Activated CD8-positive, alpha-beta memory T cell treated with anti-CD3 and anti-CD28 coated beads, Interleukin-2, amount 50 U/mL, for 1 hour (primary cell): Measurements from ENCODE around the gene DHDDS.
"Not testable (repeated sequence)": the region's sequence is repeated elsewhere in the genome, so short reads cannot be mapped to it uniquely, and the experiment has no call there.

ENCODE experiments used
- DNase-seq: peaks from one replicate; pipeline ENCODE4 v3.0.0-alpha.2; 2020; ENCODE audit errors: extremely low read depth

The DHDDS gene

DNA sequence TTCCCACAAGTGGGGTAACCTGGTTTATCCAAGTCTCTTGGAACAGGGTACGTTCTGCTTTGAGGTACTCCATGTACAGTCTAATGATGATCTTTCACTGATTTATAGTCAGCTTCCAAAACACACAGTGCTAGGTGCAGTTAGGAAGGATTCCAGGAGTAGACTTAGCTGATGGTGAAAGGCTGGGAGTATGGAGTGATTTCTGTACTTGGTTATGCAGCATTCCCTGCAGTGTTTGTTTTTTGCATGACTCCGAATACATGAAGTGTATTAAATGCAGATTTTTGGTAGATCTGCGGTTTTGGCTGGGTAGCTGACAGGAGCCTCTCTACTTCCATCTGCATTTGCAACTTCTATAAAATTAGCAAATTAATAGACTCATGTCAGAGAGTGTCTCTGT is 43.9 kb downstream of the DHDDS start:
- DNase-seq = no peak

DNA sequence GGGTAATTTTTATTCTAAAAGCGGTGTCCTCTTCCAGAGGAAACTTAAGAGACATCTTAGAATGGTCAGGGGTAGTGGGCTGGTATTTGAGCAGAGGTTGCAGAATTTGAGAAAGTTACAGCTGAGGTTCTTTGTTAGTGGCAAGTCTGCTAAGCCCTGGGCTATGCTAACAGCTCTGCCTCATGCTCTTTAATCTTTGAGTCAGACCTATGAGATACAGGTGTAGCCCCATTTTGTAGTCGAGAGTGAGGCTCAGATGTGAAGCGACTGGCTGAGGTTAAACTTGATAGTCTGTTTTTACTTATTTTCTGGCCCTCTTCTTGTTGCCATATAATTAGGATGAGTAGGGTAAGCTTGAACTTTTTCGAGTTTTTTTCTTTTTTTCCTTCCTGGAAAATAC is 44.8 kb downstream of the DHDDS start:
- no peak for DNase-seq

DNA sequence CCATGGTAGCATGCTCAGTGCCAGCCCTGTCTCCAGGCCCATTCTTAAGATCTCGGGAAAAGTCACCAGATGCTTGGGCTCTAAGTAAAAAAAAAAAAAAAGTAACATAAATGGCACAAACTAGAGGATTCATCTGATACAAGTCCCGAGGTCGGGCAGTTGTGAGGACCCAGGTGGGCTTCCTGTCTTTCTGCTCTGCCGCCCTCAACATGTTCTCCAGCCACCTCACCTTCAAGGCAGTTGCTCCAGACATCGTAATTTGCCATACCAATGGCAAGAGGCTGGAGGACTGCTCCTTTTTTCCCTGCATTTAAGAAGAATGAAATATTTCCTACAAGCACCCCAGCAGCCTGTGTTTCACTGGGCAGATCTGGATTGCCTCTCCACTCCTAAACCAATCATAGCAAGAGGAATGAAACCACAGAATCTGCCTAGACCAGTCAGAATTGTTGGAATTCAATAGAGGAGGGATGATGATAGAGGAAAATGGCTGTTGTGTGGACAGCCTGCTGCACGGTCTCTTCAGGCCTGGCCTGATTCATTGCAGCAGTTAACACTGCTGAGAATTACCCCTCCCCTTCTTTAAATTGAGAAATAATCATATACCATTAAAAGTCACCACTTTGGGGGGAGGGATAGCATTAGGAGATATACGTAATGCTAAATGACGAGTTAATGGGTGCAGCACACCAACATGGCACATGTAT is 45.5 kb downstream of the DHDDS start:
- no peak for DNase-seq

DNA sequence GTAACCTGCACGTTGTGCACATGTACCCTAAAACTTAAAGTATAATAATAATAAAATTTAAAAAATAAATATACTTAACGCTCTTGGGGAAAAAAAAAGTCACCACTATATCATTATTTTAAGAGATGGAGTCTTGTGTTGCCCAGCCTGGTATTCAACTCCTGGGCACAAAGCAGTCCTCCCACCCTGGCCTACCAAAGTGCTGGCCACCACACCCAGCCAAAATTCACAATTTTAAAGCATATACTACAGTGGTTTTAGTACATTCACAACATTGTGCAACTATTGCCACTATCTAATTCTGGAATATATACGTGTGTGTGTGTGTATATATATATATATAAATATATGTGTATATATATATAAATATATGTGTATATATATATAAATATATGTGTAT is 46.0 kb downstream of the DHDDS start:
- DNase-seq = no peak

DNA sequence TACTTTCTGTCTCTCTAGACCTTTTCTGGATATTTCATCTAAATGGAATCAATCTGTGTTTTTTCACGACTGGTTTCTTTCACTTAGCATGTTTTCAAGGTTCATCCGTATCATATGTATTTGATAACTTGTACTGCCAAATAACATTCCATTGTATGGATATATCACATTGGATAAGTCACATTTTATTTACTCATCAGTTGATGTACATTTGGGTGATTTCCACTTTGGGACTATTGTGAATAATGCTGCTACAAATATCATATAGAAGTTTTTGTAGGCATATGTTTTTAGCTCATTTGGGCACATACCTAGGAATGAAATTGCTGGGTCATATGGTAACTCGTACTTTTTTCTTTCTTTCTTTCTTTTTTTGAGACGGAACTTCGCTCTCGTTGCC is 46.9 kb downstream of the DHDDS start:
- DNase-seq = no peak

DNA sequence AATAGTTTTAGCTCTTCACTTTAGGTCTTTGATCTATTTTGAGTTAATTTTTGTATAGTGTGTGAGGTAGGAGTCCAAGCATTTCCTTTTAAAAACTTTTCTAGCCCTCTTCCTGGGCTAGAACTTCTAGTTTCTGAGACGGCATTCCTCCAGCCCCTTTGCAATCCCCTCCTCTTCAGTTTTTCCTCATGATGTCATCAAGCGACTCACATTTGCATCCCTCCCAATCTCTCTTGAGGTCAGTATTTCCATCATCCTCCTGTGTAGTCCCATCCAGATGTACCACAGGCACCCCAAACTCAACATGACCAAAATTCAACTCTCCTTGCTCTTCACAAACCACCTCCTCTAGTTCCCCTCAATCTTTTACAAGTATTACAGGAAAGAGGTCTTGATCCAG is 50.8 kb downstream of the DHDDS start:
- no peak for DNase-seq

DNA sequence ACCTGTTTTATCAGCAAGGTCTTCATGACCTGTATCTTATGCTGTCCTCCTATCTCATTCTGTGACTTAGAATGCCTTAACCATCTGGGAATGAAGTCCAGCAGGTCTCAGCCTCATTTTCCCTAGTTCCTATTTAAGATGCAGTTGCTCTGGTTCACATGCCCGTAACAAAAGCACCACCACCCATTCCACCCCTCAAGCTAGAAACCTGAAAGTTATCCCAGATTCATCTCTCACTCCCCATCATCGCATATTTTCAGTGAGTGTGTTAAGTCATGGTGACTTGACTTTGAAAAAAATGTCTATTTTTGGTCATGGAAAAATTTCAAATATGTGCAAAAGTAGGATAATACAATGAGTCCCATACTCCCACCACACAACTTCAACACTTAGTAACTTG is 51.9 kb downstream of the DHDDS start:
- no peak for DNase-seq

DNA sequence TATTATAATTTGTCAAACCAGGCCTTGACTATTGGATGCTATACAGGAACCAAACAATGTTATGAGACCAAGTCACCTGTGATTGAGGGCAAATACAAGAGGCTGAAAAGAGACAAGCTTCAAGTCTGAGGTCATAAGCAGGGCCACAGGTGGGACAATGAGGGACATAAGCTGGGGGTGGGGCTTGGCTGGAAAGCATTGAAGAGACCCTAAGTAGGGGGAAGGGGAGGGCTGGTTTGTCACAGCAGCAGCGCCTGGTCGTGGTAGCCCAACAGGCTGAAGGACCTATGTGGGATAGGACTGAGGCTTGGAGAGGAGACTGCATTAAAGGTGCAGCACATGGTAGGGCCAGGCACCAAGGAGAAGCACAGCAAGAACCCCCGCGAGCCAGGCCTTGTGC is 58.0 kb downstream of the DHDDS start:
- no peak for DNase-seq

DNA sequence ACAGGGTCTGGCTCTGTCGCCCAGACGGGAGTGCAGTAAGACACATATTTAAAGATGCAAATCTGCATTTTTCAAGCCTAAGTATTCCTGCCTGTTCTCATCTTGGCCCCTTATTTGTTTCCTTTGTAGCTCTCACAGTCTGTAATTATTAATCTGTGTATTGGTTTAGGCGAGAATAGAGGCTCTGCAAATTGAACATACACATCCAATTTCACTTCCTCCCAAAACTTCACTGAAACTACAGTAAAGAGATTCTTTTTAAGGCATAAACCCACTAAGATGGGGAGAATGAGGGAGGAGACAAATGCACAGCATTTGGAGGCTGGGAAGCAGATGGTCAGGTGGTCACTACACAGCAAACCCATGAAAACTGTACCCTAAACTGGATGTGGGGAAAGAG is 61.1 kb downstream of the DHDDS start:
- no peak for DNase-seq

DNA sequence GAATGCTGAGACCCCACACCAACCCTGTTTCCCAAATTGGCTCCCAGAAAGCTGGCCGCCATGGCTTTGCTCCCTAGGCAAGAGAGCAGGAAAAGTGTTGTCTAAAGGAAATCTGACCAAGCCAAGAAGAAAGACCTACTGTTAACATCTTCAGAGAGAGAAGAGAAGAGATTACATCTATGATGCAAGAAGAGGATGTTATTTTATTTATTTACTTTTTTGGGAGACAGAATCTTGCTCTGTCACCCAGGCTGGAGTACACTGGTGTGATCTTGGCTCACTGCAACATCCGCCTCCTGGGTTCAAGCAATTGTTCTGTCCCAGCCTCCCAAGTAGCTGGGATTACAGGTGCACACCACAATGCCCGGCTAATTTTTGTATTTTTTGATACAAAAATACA is 61.8 kb downstream of the DHDDS start:
- DNase-seq = no peak

DNA sequence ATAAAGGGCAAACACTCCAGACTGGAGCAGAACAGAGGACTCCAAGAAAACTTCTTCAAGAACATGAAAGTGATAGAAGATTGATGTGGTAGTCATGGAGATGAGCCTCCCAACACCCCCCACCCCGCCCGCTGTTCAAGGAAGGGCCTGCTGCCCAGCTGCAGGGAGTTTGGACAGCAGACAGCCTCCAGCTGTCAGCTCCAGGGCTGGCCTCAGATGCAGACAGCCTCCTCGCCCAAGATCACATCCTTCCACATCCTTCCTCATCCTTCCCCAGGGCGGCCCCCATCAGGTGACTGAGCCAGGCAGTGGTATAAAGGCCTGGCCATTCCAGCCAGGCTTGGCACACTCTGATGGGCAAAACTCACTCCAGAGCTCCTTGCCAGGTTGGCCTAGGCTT is 64.7 kb downstream of the DHDDS start:
- no peak for DNase-seq

DNA sequence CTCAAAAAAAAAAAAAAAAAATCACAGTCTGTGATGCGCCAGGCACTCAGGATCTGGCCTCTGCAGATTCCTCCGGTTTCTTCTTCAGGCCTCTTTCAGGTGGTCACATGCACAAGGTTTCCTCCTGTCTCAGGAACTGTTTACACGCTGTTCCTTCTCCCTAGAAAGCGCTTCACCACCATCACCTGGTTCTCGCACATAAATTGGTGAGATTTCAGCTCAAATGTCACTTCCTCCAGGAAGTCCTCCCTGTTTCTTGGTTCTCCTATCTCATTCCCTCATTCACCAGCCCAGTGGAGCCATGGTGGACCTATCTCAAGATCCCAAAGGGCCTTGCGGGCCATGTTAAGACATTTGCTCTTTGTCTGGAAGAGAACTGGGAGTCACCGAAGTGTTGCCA is 66.8 kb downstream of the DHDDS start:
- DNase-seq = no peak

DNA sequence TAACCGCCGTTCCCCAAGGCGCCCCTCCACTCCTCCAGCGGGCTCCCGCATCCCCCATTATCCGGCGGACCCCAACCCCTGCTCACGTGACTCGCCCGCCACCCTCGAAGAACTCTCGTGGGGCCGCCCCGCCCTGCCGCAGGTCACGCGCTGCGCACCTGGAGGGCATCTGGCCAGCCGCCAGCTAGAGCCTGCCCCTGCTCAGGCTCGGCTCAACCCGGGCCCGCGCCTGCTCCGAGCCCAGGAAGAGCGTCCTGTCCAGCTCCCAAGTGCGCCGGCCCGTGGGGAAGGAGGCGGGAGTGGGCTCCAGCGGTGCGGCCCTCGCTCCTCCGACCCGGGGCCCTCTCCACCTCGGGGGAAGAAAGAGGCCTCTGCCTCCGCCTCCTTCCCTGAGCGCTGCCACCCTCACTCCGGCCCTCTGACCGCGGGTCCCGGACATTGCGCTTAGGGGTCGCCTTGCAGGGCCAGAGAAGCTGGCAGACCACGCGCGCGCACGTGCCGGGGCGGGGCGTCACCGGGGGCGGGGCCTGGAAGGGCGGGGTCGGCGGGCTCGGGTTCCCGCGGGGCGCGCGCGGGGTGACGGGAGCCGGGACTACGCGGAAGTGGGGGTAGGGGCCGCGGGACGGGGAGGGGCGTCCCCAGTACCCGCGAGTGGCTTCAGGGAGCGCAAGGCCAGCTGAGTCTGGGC is 68.5 kb downstream of the DHDDS start:
- peak; percentile 35 for DNase-seq

DNA sequence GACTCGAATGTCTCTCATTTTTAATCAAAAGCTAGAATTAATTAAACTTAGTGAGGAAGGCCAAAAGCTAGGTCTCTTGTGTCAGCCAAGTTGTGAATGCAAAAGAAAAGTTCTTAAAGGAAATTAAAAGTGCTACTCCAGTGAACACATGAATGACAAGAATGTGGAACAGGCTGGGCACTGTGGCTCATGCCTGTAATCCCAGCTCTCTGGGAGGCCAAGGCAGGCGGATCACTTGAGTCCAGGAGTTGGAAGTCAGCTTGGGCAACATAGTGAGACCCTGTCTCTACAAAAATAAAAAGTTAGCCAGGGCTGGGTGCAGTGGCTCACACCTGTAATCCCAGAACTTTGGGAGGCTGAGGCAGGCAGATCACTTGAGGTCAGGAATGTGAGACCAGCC is 78.6 kb downstream of the DHDDS start:
- DNase-seq = not testable (repeated sequence)

DNA sequence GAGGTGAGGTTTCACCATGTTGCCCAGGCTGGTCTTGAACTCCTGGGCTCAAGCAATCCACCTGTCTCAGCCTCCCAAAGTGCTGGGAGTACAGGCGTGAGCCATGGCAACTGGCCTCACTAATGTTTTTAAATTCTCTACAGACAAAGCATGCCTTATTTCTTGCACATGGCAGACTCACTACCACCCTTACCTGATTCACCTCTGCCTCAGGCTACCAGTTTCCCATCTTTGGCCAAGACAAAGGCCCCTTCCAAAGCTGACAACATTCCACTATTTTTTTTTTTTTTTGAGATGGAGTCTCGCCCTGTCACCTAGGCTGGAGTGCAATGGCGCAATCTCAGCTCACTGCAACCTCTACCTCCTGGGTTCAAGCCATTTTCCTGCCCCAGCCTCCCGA is 83.7 kb downstream of the DHDDS start:
- not testable (repeated sequence) for DNase-seq

DNA sequence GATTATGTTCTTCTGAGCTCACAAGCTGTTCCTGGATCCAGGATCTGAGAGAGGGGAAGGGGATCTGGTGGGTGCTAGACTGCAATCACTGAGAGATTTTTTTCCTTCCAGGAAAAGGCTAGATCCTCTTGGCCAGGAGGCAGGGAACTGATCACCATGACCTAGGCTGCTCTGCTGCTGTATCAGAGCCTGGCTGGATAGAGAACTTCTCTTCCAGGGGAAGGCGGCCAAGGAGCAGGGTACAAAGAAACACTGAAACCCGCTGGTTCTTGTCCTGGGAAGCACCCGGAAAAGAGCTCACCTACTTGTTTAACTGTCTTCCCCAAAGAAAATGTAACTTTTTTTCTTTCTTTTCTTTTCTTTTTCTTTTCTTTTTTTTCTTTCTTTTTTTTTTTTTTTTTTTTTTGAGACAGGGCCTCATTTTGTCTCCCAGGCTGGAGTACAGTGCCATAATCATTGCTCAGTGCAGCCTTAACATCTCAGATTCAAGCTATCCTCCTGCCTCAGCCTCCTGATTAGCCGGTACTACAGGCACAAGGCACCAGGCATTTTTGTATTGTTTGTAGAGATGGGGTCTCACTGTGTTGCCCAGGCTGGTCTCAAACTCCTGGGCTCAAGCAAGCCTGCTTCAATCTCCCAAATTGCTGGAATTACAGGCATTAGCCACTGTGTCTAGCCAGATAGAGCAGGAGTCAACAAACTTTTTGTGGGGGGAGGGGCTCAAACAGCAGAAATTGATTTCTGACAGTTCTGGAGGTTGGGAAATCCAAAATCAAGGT is 85.1 kb downstream of the DHDDS start:
- DNase-seq = no peak

DNA sequence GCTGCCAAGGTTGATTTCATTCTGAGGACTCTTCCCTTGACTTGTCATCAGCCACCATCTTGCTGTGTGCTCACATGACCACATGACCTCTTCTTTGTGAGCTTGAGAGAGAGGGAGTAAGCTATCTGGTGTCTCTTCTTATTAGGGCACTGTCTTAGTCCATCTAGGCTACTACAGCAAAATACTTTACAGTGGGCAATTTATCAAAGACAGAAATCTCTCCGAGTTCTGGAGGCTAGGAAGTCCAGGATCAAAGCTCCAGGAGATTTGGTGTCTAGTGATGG is 85.6 kb downstream of the DHDDS start:
- DNase-seq = no peak

DNA sequence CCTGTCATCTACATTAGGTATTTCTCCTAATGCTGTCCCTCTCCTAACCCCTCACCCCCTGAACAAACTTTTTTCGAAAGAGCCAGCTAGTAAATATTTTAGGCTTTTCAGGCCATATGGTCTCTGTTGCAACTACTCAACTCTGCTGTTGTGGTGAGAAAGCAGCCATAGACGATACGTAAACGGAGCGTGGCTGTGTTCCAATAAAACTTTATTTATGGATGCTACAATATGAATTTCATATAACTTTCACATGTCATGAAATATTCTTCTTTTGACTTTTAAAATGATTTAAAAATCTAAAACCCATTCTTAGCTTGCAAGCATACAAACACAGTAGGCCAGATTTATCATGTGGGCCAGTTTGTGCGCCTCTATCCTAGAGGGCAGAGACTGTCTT is 86.2 kb downstream of the DHDDS start:
- DNase-seq = no peak

DNA sequence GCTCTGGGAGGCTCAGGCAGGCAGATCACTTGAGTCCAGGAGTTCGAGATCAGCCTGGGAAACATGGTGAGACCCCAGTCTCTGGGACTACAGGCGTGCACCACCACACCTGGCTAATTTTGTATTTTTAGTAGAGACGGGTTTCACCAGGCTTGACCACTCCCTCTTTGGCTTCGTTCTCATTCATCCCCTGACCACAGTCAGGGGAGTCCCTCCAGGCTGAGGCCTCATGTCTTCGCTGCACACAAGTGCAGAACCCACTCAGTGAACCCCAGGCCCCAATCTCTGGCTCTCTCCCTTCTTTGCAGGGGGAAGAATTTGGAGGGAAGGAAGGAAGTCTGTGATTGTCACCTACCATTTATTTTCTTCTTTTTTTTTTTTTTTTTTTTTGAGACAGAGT is 88.2 kb downstream of the DHDDS start:
- DNase-seq = no peak
